HCT116 (cell line): Measurements from ENCODE around the gene XKR7. TPM values are rescaled to one million over a fixed set of nuclear protein-coding genes. Genes with fewer than 3 reads are reported as not detected.
A peak's percentile ranks its signal among the peaks of the same experiment; 100 is the strongest.

Source experiments
- ATAC-seq: fragments of 200-7000 bp; cut with Tn5 transposase; 2 replicates; pipeline ENCODE4 v1.9.1; 2020; ENCODE audit warnings: mild to moderate bottlenecking, moderate library complexity
- BruUV-seq: library from RNA; stranded (reverse); fragments of 400-500 nt; replicated peaks from 2 replicates; lab custom pipeline; 2021; lab: Mats Ljungman, UMichigan
- CTCF ChIA-PET: fragments of 300-600 bp; sonication (Branson Sonifier 250); formaldehyde crosslinking; loops from one replicate; lab custom pipeline; 2021; ENCODE audit warnings: antibody characterized with exemption; lab: Charles Lee
- POLR2A ChIA-PET: fragments of 300-600, 350-600 bp; sonication (Branson Sonifier 250); formaldehyde crosslinking; loops from one replicate; lab custom pipeline; 2021; ENCODE audit warnings: antibody characterized with exemption; lab: Charles Lee
- RAD21 ChIA-PET, 2 experiments: fragments of 300-600 bp; sonication (Branson Sonifier 250); formaldehyde crosslinking; loops; one replicate each; lab custom pipeline; 2023; ENCODE audit warnings: low total read pairs in 2 of 2; ENCODE audit not compliant: uncharacterized antibody in 2 of 2, unreplicated experiment in 2 of 2, low non-redundant PET in 1 of 2; lab: Charles Lee
- DNase-seq: peaks from one replicate; pipeline ENCODE4 v3.0.0-alpha.2; 2010; ENCODE audit warnings: low read depth, low spot score
- H2AFZ ChIP-seq: fragments of 200-600 bp; shearing (Covaris generic), sonication (generic); 2 replicates; pipeline ENCODE4 v1.6.1; 2017; ENCODE audit warnings: low read depth, mixed run types, mixed read lengths, antibody characterized with exemption, low read length; ENCODE audit not compliant: poor library complexity, severe bottlenecking
- H3K27ac ChIP-seq: 2 replicates; pipeline ENCODE4 v1.5.1; 2012; ENCODE audit warnings: low read depth, low read length
- H3K27me3 ChIP-seq: fragments of 200-600 bp; sonication (generic); 2 replicates; pipeline ENCODE4 v1.6.1; 2016; ENCODE audit warnings: mixed run types, low read length, mixed read lengths; ENCODE audit not compliant: insufficient read depth
- H3K36me3 ChIP-seq, 2 experiments: fragments of 200-500 bp in 1 of 2; fragments of 200-600 bp in 1 of 2; sonication (Bioruptor generic) in 1 of 2; sonication (generic) in 1 of 2; 2 replicates each; pipeline versions ENCODE4 v1.5.1 to v1.6.1; 2014 to 2016; ENCODE audit warnings: low read length in 2 of 2, inconsistent platforms in 1 of 2, mixed read lengths in 1 of 2, mixed run types in 1 of 2; ENCODE audit not compliant: insufficient read depth in 2 of 2, control insufficient read depth in 1 of 2
- H3K4me1 ChIP-seq, 2 experiments: fragments of 200-600 bp in 1 of 2; sonication (generic) in 1 of 2; 2 replicates each; pipeline versions ENCODE4 v1.5.1 to v1.6.1; 2012 to 2017; ENCODE audit warnings: low read length in 2 of 2, inconsistent platforms in 1 of 2, mild to moderate bottlenecking in 1 of 2, mixed read lengths in 1 of 2, mixed run types in 1 of 2, moderate library complexity in 1 of 2; ENCODE audit not compliant: insufficient read depth in 2 of 2, control insufficient read depth in 1 of 2
- H3K4me2 ChIP-seq: fragments of 200-600 bp; sonication (generic); 2 replicates; pipeline ENCODE4 v1.6.1; 2017; ENCODE audit warnings: mixed run types, low read length, mixed read lengths
- H3K4me3 ChIP-seq, 2 experiments: fragments of 200-600 bp in 1 of 2; sonication (generic) in 1 of 2; replicated peaks in 1 of 2; 2 replicates each; pipeline ENCODE4 v1.5.1; 2011 to 2016; ENCODE audit warnings: low read length in 2 of 2, control low read depth in 1 of 2, low read depth in 1 of 2, mild to moderate bottlenecking in 1 of 2, mixed read lengths in 1 of 2, mixed run types in 1 of 2
- H3K79me2 ChIP-seq: fragments of 200-600 bp; sonication (generic); 2 replicates; pipeline ENCODE4 v1.6.1; 2017; ENCODE audit warnings: mild to moderate bottlenecking, mixed run types, low read length, moderate library complexity, mixed read lengths; ENCODE audit not compliant: insufficient read depth
- H3K9ac ChIP-seq: fragments of 200-600 bp; sonication (generic); 2 replicates; pipeline ENCODE4 v1.6.1; 2016; ENCODE audit warnings: low read length, mixed read lengths
- H3K9me2 ChIP-seq: fragments of 200-600 bp; sonication (generic), shearing (Covaris generic); 2 replicates; pipeline ENCODE4 v1.6.1; 2017; ENCODE audit warnings: mixed run types, mild to moderate bottlenecking, moderate library complexity; ENCODE audit not compliant: insufficient read depth
- H3K9me3 ChIP-seq, 2 experiments: fragments of 200-500 bp in 1 of 2; fragments of 200-600 bp in 1 of 2; sonication (Bioruptor generic) in 1 of 2; sonication (generic) in 1 of 2; 2 replicates each; pipeline ENCODE4 v1.6.1; 2014 to 2017; ENCODE audit warnings: low read length in 2 of 2, mixed read lengths in 2 of 2, inconsistent platforms in 1 of 2, low read depth in 1 of 2, mild to moderate bottlenecking in 1 of 2, mixed run types in 1 of 2, moderate library complexity in 1 of 2; ENCODE audit not compliant: control insufficient read depth in 1 of 2, insufficient read depth in 1 of 2
- H4K20me1 ChIP-seq: fragments of 200-600 bp; sonication (generic), shearing (Covaris generic); 2 replicates; pipeline ENCODE4 v1.6.1; 2017; ENCODE audit warnings: mixed run types, mild to moderate bottlenecking, moderate library complexity; ENCODE audit not compliant: insufficient read depth
- ATF3 ChIP-seq: IDR thresholded peaks from 2 replicates; pipeline ENCODE4 v1.6.1; 2012
- CBX3 ChIP-seq: IDR thresholded peaks from 2 replicates; pipeline ENCODE4 v1.6.1; 2012; ENCODE audit warnings: low read depth
- CEBPB ChIP-seq: IDR thresholded peaks from 2 replicates; pipeline ENCODE4 v1.6.1; 2012; ENCODE audit warnings: low read depth
- CTCF ChIP-seq, 3 experiments: fragments of 200-600 bp in 1 of 3; sonication (generic) in 1 of 3; IDR thresholded peaks in 2 of 3; conservative IDR thresholded peaks in 1 of 3; 2 replicates each; pipeline ENCODE4 v1.5.1; 2012 to 2017; ENCODE audit warnings: low read depth in 2 of 3, low read length in 2 of 3, antibody characterized with exemption in 1 of 3, borderline replicate concordance in 1 of 3, control low read depth in 1 of 3, mild to moderate bottlenecking in 1 of 3, mixed read lengths in 1 of 3, mixed run types in 1 of 3, moderate library complexity in 1 of 3; ENCODE audit not compliant: insufficient read depth in 1 of 3
- EGR1 ChIP-seq: IDR thresholded peaks from 2 replicates; pipeline ENCODE4 v1.6.1; 2012; ENCODE audit warnings: low read depth
- EZH2 ChIP-seq: fragments of 200-600 bp; sonication (generic); IDR thresholded peaks from 2 replicates; pipeline ENCODE4 v1.6.1; 2017; ENCODE audit warnings: antibody characterized with exemption, mixed run types
- EZH2phosphoT487 ChIP-seq: fragments of 200-600 bp; IDR thresholded peaks from 2 replicates; pipeline ENCODE4 v1.6.1; 2018; ENCODE audit warnings: antibody characterized with exemption, borderline replicate concordance
- FOSL1 ChIP-seq: IDR thresholded peaks from 2 replicates; pipeline ENCODE4 v1.6.1; 2012; ENCODE audit warnings: low read depth
- JUND ChIP-seq: IDR thresholded peaks from 2 replicates; pipeline ENCODE4 v1.6.1; 2012
- POLR2A ChIP-seq: IDR thresholded peaks from 2 replicates; pipeline ENCODE4 v1.7.0; 2011; ENCODE audit warnings: borderline replicate concordance; ENCODE audit not compliant: insufficient read depth, insufficient read length; ENCODE audit errors: extremely low read depth
- RAD21 ChIP-seq: IDR thresholded peaks from 2 replicates; pipeline ENCODE4 v1.6.1; 2012; ENCODE audit warnings: low read depth, mild to moderate bottlenecking
- SIN3A ChIP-seq: IDR thresholded peaks from 2 replicates; pipeline ENCODE4 v1.6.1; 2012; ENCODE audit warnings: low read depth
- SP1 ChIP-seq: IDR thresholded peaks from 2 replicates; pipeline ENCODE4 v1.6.1; 2012; ENCODE audit warnings: low read depth
- SRF ChIP-seq: IDR thresholded peaks from 2 replicates; pipeline ENCODE4 v1.6.1; 2012; ENCODE audit warnings: low read depth
- TCF7L2 ChIP-seq: IDR thresholded peaks from 2 replicates; pipeline ENCODE4 v1.7.0; 2011; ENCODE audit warnings: borderline replicate concordance, inconsistent platforms; ENCODE audit not compliant: insufficient read depth, insufficient read length; ENCODE audit errors: extremely low read depth
- YY1 ChIP-seq: IDR thresholded peaks from 2 replicates; pipeline ENCODE4 v1.6.1; 2011; ENCODE audit warnings: low read length, low read depth, moderate library complexity, mild to moderate bottlenecking; ENCODE audit not compliant: insufficient replicate concordance; ENCODE audit errors: extremely low read depth
- ZBTB33 ChIP-seq: IDR thresholded peaks from 2 replicates; pipeline ENCODE4 v1.6.1; 2011; ENCODE audit warnings: mild to moderate bottlenecking, low read length, moderate library complexity; ENCODE audit not compliant: insufficient replicate concordance; ENCODE audit errors: extremely low read depth
- ZFX ChIP-seq: fragments of 450-650 bp; IDR thresholded peaks from 2 replicates; pipeline ENCODE4 v1.6.1; 2017
- ZNF274 ChIP-seq: fragments of 200-500 bp; sonication (Bioruptor generic); IDR thresholded peaks from 2 replicates; pipeline ENCODE4 v1.6.1; 2014; ENCODE audit warnings: mild to moderate bottlenecking, low read depth, low read length, inconsistent platforms
- intact Hi-C: fragments of 100-400 bp; cut with micrococcal nuclease; formaldehyde crosslinking; loops from 2 replicates; pipeline ENCODE4 v1.10.0; 2022
- total RNA-seq: library from RNA; stranded (reverse); gene quantifications from one replicate; pipeline ENCODE4 v1.2.1, GENCODE V29; 2021; ENCODE audit not compliant: unreplicated experiment

XKR7 gene
- total RNA-seq, 1 experiment from 2014 or later, result not detected

- Histone ChIP-seq H3K4me1 (no peaks in the 10 kb centered on the region), H3K9me2 (no peaks in the 10 kb centered on the region), H3K9ac (no peak overlapping the region), H3K9me3 (no peaks in the 10 kb centered on the region), H3K79me2 (no peaks in the 10 kb centered on the region), H4K20me1 (no peaks in the 10 kb centered on the region), H2AFZ (no peak overlapping the region), H3K36me3 (no peaks in the 10 kb centered on the region), H3K27ac (no peak overlapping the region), H3K4me2 (no peak overlapping the region), H3K27me3 (peaks cover 13% of the 10 kb centered on the region), H3K4me3 (no peak overlapping the region)
- ATAC-seq, result no peak
- RAD21 ChIA-PET, result no interaction called here
- TF ChIP-seq CEBPB (no peak), EZH2phosphoT487 (no peak), SRF (no peak), ATF3 (no peak)
- CTCF ChIA-PET, result interaction anchor here (1.0 kb wide), 1 partner anchor 132 kb away, joined by 3 read pairs; no protein-coding TSS in a partner anchor
- POLR2A ChIA-PET, result no interaction called here
- DNase-seq, result no peak
- no TSS peak for BruUV-seq
- intact Hi-C loops, result no loop called here
Measured at GRCh38 chr20:31984981-31985471, 17.1 kb downstream of the XKR7 start.

- Histone ChIP-seq H3K79me2 (no peaks in the 10 kb centered on the region), H4K20me1 (no peaks in the 10 kb centered on the region), H3K27me3 (peaks cover 17% of the 10 kb centered on the region), H3K4me1 (no peaks in the 10 kb centered on the region), H2AFZ (no peak overlapping the region), H3K27ac (no peak overlapping the region), H3K9me2 (no peaks in the 10 kb centered on the region), H3K4me3 (no peak overlapping the region), H3K9ac (no peak overlapping the region), H3K9me3 (no peaks in the 10 kb centered on the region), H3K36me3 (no peaks in the 10 kb centered on the region), H3K4me2 (no peak overlapping the region)
- DNase-seq (no peak), ATAC-seq (peak; percentile 25; the same call in 1 of the 2 replicates)
- ChIA-PET POLR2A (no interaction called here), RAD21 (no interaction called here), CTCF (interaction anchor here (1.1 kb wide), 1 partner anchor 43 kb away, joined by 3 read pairs; no protein-coding TSS in a partner anchor)
- intact Hi-C loops, result no loop called here
- BruUV-seq, result no TSS peak
- no peak for TF ChIP-seq EGR1
- no peak for TF ChIP-seq SIN3A
- TF ChIP-seq FOSL1, result no peak
- no peak for TF ChIP-seq EZH2
- TF ChIP-seq ZFX, result no peak
- no peak for TF ChIP-seq CTCF (IDR thresholded peaks at IDR 0.05 in 2 of 3, conservative IDR thresholded peaks at IDR 0.05 in 1 of 3; ENCODE audit: borderline replicate concordance in 1 of 3, insufficient read depth in 1 of 3, low read depth in 2 of 3, low read length in 2 of 3)
- TF ChIP-seq TCF7L2, result no peak
- no peak for TF ChIP-seq POLR2A
- no peak for TF ChIP-seq RAD21
- no peak for TF ChIP-seq ZNF274
- TF ChIP-seq SRF, result no peak
- TF ChIP-seq YY1, result no peak
- no peak for TF ChIP-seq JUND
- no peak for TF ChIP-seq CBX3
- no peak for TF ChIP-seq CEBPB
- no peak for TF ChIP-seq SP1
- no peak for TF ChIP-seq EZH2phosphoT487
- no peak for TF ChIP-seq ZBTB33
Measured at GRCh38 chr20:31987744-31988143, 19.8 kb downstream of the XKR7 start.
